Lower lobe of right lung (tissue), 2 donors: ENCODE data around the gene MUC2. TPM values are rescaled to one million over a fixed set of nuclear protein-coding genes. Genes with fewer than 3 reads are reported as not detected.

Source experiments
- ATAC-seq, 2 donors: fragments of 200-7000 bp; cut with Tn5 transposase; one replicate each; pipeline ENCODE4 v1.9.1; 2020 to 2022; ENCODE audit warnings: mild to moderate bottlenecking in 2 of 2, moderate library complexity in 2 of 2
- DNase-seq: peaks from one replicate; pipeline ENCODE4 v3.0.0-alpha.2; 2020
- H3K27ac ChIP-seq: fragments of 200-600 bp; one replicate; pipeline ENCODE4 v1.8.0; 2022
- H3K27me3 ChIP-seq: fragments of 200-600 bp; one replicate; pipeline ENCODE4 v1.8.0; 2022; ENCODE audit warnings: low read depth
- H3K36me3 ChIP-seq: fragments of 200-600 bp; one replicate; pipeline ENCODE4 v1.8.0; 2022; ENCODE audit warnings: mild to moderate bottlenecking
- H3K4me1 ChIP-seq: fragments of 200-600 bp; one replicate; pipeline ENCODE4 v1.8.0; 2022
- H3K4me3 ChIP-seq: fragments of 200-600 bp; one replicate; pipeline ENCODE4 v1.8.0; 2022; ENCODE audit warnings: mild to moderate bottlenecking
- H3K9me3 ChIP-seq: fragments of 200-600 bp; one replicate; pipeline ENCODE4 v1.8.0; 2022
- intact Hi-C: fragments of 100-400 bp; cut with DNase I; formaldehyde crosslinking; loops from one replicate; pipeline ENCODE4 v1.11.0; 2022
- total RNA-seq: library from RNA; stranded (reverse); fragmentation: NEBNext Ultra II Directional; extraction: Animal tissue kit (Norgen Biotek cat#: 25700); gene quantifications from one replicate; pipeline ENCODE4 v1.2.1, GENCODE V29; 2021
- TF ChIP-seq, protein P1 (sequence below): fragments of 200-600 bp; IDR thresholded peaks from one replicate; pipeline ENCODE4 v1.8.0; 2022; ENCODE audit warnings: antibody characterized with exemption, mild to moderate bottlenecking
- donor health status: DM: no; HTN: yes; CAD: no; lungs with severe emphysema.

Gene MUC2
- total RNA-seq, 1 donor from 2014 or later: not detected

GRCh38 chr11:1086171-1087102 lies 11.8 kb downstream of the MUC2 start:
- peak; percentile 41 for DNase-seq
- no peaks in the 10 kb centered on the region for H3K4me1 ChIP-seq
- no peak for ATAC-seq
- H3K4me3 ChIP-seq: no peak overlapping the region
- H3K27ac ChIP-seq: no peak overlapping the region
- no peaks in the 10 kb centered on the region for H3K36me3 ChIP-seq
- peaks cover 5% of the 10 kb centered on the region for H3K27me3 ChIP-seq
- TF ChIP-seq, protein P1, sequence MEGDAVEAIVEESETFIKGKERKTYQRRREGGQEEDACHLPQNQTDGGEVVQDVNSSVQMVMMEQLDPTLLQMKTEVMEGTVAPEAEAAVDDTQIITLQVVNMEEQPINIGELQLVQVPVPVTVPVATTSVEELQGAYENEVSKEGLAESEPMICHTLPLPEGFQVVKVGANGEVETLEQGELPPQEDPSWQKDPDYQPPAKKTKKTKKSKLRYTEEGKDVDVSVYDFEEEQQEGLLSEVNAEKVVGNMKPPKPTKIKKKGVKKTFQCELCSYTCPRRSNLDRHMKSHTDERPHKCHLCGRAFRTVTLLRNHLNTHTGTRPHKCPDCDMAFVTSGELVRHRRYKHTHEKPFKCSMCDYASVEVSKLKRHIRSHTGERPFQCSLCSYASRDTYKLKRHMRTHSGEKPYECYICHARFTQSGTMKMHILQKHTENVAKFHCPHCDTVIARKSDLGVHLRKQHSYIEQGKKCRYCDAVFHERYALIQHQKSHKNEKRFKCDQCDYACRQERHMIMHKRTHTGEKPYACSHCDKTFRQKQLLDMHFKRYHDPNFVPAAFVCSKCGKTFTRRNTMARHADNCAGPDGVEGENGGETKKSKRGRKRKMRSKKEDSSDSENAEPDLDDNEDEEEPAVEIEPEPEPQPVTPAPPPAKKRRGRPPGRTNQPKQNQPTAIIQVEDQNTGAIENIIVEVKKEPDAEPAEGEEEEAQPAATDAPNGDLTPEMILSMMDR: no peak
- intact Hi-C loops: no loop called here
- no peaks in the 10 kb centered on the region for H3K9me3 ChIP-seq

GRCh38 chr11:1087279-1087960 lies 12.7 kb downstream of the MUC2 start:
- Histone ChIP-seq H3K9me3 (no peaks in the 10 kb centered on the region), H3K4me3 (no peak overlapping the region), H3K27ac (no peak overlapping the region), H3K27me3 (peaks cover 5% of the 10 kb centered on the region), H3K4me1 (no peaks in the 10 kb centered on the region), H3K36me3 (no peaks in the 10 kb centered on the region)
- DNase-seq (no peak), ATAC-seq (no peak)
- TF ChIP-seq, protein P1: no peak
- intact Hi-C loops: no loop called here

GRCh38 chr11:1087961-1088926 lies 13.6 kb downstream of the MUC2 start:
- DNase-seq (peak; percentile 31), ATAC-seq (no peak)
- intact Hi-C loops: no loop called here
- TF ChIP-seq, protein P1: no peak
- H3K27me3 ChIP-seq: peaks cover 5% of the 10 kb centered on the region
- H3K9me3 ChIP-seq: no peaks in the 10 kb centered on the region
- no peaks in the 10 kb centered on the region for H3K36me3 ChIP-seq
- no peak overlapping the region for H3K4me3 ChIP-seq
- H3K27ac ChIP-seq: no peak overlapping the region
- H3K4me1 ChIP-seq: no peaks in the 10 kb centered on the region

GRCh38 chr11:1088927-1089737 lies 14.5 kb downstream of the MUC2 start:
- no peaks in the 10 kb centered on the region for H3K36me3 ChIP-seq
- intact Hi-C loops: no loop called here
- no peaks in the 10 kb centered on the region for H3K4me1 ChIP-seq
- ATAC-seq (no peak), DNase-seq (peak; percentile 38)
- no peak overlapping the region for H3K4me3 ChIP-seq
- TF ChIP-seq, protein P1: no peak
- no peaks in the 10 kb centered on the region for H3K27me3 ChIP-seq
- no peak overlapping the region for H3K27ac ChIP-seq
- no peaks in the 10 kb centered on the region for H3K9me3 ChIP-seq
